Hepatocyte (in vitro differentiated cells): Measurements from ENCODE around the gene GALNT18.

Source experiments
- EZH2phosphoT487 ChIP-seq: fragments of 200-600 bp; sonication (generic); IDR thresholded peaks from one replicate; pipeline ENCODE4 v1.6.1; 2018; ENCODE audit warnings: antibody characterized with exemption, mild to moderate bottlenecking, low read depth, moderate library complexity; ENCODE audit not compliant: unreplicated experiment, severe bottlenecking
- TF ChIP-seq, protein P1 (sequence below): fragments of 200-600 bp; sonication (generic); IDR thresholded peaks from 2 replicates; pipeline ENCODE4 v1.5.1; 2016; ENCODE audit warnings: antibody characterized with exemption, mild to moderate bottlenecking; ENCODE audit not compliant: poor library complexity

GRCh38 chr11:11428714-11429113, 193.1 kb downstream of the GALNT18 start:
- TF ChIP-seq, protein P1, sequence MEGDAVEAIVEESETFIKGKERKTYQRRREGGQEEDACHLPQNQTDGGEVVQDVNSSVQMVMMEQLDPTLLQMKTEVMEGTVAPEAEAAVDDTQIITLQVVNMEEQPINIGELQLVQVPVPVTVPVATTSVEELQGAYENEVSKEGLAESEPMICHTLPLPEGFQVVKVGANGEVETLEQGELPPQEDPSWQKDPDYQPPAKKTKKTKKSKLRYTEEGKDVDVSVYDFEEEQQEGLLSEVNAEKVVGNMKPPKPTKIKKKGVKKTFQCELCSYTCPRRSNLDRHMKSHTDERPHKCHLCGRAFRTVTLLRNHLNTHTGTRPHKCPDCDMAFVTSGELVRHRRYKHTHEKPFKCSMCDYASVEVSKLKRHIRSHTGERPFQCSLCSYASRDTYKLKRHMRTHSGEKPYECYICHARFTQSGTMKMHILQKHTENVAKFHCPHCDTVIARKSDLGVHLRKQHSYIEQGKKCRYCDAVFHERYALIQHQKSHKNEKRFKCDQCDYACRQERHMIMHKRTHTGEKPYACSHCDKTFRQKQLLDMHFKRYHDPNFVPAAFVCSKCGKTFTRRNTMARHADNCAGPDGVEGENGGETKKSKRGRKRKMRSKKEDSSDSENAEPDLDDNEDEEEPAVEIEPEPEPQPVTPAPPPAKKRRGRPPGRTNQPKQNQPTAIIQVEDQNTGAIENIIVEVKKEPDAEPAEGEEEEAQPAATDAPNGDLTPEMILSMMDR, result no peak
- no peak for TF ChIP-seq EZH2phosphoT487
